HUES6 (cell line): ENCODE results near the gene DHX35.
A peak's percentile ranks its signal among the peaks of the same experiment; 100 is the strongest.

Source experiments
- H3K27ac ChIP-seq: 2 replicates; pipeline ENCODE4 v1.7.0; 2013; ENCODE audit warnings: low read depth, mild to moderate bottlenecking, low read length, inconsistent platforms
- H3K27me3 ChIP-seq: 2 replicates; pipeline ENCODE4 v1.6.1; 2013; ENCODE audit warnings: low read length; ENCODE audit not compliant: control insufficient read depth, insufficient read depth
- H3K36me3 ChIP-seq: 2 replicates; pipeline ENCODE4 v1.6.1; 2013; ENCODE audit warnings: low read length; ENCODE audit not compliant: control insufficient read depth, insufficient read depth
- H3K4me1 ChIP-seq: 2 replicates; pipeline ENCODE4 v1.6.1; 2013; ENCODE audit warnings: low read length; ENCODE audit not compliant: control insufficient read depth, insufficient read depth
- H3K4me3 ChIP-seq: 2 replicates; pipeline ENCODE4 v1.5.1; 2013; ENCODE audit warnings: low read depth, low read length
- H3K9ac ChIP-seq: one replicate; pipeline ENCODE4 v1.6.1; 2013; ENCODE audit warnings: mild to moderate bottlenecking, low read length
- H3K9me3 ChIP-seq: 2 replicates; pipeline ENCODE4 v1.6.1; 2013; ENCODE audit warnings: low read depth, low read length; ENCODE audit not compliant: control insufficient read depth, insufficient read depth

DHX35 gene

DNA sequence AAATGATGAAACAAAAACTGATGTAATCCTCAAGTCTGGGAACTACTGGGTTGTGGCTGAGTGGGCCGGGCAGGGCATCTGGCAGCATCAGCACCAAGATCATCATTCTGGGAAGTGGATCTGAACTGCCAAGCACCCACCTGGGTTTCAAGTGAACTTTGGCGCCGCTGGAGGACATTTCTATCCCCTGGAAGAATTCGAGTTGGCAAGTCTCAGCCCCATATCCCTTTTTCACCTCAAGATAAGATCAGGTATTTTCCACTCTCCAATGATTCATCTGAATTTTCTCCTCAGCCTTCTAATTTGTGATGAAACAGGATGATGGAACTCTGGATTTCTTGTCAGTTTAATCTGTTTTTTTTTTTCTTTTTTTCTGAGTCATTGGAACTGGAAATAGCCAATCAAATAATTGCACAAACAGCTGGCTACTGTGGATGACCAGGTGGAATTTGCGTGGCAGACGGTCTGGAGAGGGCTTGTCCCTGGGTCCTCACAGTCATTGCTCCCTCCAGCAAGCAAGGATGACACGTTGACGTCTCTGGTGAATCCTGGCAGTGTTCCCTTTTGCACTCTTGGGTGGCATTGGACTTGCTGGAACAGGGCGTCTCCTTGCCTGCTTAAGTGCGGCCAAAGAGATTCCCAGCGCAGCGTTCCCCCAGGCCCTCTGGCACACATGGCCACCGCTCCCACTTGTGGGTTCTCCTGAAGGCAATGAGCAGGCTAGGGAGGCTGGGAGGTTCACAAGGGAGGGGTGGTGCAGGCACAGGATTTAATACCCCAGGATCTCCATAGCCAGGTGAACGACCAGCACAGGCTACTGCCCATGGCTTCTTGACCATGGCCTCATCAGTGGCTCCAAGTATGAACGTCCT lies 80.4 kb downstream of the DHX35 start:
- Histone ChIP-seq H3K27ac (no peak overlapping the region), H3K36me3 (peaks cover 45% of the 10 kb centered on the region), H3K9ac (no peak overlapping the region), H3K4me1 (no peaks in the 10 kb centered on the region), H3K27me3 (no peaks in the 10 kb centered on the region), H3K4me3 (no peak overlapping the region), H3K9me3 (no peaks in the 10 kb centered on the region)

DNA sequence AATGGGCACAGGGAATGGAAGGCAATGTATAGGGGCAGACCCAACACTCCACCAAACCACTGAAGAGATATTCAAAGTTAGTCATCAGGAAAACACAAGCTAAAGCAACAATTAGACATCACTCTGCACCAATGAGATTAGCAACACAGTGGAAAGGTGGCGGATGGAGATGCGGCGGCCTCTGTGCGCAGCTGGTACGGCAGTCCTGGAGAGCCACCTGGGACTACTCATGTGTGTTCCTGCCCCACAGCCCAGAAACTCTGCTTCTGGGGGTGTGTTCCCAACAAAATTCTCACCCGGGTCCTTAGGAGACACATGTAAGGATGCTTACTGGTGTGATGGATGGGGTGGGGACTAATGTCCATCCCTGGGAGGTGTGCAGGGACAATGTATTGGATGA lies 82.4 kb downstream of the DHX35 start:
- Histone ChIP-seq H3K4me3 (no peak overlapping the region), H3K4me1 (peaks cover 3% of the 10 kb centered on the region; the same call in 1 of the 2 replicates), H3K9me3 (no peaks in the 10 kb centered on the region), H3K27ac (no peak overlapping the region), H3K9ac (no peak overlapping the region), H3K36me3 (peaks cover 25% of the 10 kb centered on the region), H3K27me3 (peaks cover 6% of the 10 kb centered on the region)

DNA sequence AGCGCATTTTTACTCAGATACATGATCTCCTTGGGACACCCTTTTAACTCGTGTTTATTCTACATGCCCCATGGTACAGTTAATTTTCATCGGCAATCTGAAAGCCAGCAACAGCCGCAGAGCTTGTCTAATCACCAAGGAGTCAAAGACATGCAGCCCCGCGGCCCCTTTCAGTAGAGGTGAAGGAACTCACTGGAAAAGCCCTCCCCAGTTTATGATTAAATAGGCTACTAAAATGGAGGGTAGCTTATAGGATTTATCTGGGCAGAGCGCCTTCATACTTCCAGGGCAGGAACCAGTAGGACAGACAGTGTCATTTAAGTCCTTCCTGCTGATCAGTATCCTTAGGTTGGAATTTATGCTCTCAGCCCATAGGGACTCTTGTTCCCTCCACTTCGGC lies 83.5 kb downstream of the DHX35 start:
- Histone ChIP-seq H3K4me3 (no peak overlapping the region), H3K27me3 (peaks cover 10% of the 10 kb centered on the region), H3K9ac (no peak overlapping the region), H3K27ac (no peak overlapping the region), H3K9me3 (no peaks in the 10 kb centered on the region), H3K4me1 (peaks cover 6% of the 10 kb centered on the region; the same call in 1 of the 2 replicates), H3K36me3 (peaks cover 14% of the 10 kb centered on the region)

DNA sequence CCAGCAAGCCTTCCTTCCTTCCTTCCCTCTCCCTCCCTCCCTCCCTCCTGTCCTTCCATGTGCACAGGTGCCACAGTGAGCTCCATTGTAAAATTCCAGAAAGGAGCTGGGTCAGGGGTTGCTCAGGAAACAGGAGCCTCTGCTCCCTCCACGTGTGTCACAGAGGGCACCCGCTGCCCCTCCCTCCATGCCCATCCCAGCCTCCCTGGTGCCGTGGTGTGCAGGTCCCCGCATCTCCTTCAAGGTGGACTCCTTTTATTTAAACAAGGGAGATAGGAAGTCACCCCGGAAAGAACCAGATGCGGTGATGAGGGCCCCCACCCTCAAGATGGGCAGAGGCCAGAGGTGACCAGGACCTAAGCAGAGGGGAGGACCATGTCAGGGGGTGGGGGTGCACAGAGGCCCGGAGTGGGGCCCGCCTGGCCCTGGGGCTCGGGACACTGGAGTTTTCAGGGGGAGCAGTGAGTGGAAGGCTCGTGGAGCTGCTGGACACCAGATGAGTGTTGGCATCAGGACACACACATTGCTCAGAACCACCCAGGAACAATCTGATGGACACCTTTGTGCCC lies 85.4 kb downstream of the DHX35 start:
- H3K36me3 ChIP-seq, result peaks cover 5% of the 10 kb centered on the region
- H3K9ac ChIP-seq, result no peak overlapping the region
- no peak overlapping the region for H3K4me3 ChIP-seq
- H3K27ac ChIP-seq, result no peak overlapping the region
- peaks cover 10% of the 10 kb centered on the region for H3K27me3 ChIP-seq
- peaks cover 6% of the 10 kb centered on the region; the same call in 1 of the 2 replicates for H3K4me1 ChIP-seq
- H3K9me3 ChIP-seq, result no peaks in the 10 kb centered on the region

DNA sequence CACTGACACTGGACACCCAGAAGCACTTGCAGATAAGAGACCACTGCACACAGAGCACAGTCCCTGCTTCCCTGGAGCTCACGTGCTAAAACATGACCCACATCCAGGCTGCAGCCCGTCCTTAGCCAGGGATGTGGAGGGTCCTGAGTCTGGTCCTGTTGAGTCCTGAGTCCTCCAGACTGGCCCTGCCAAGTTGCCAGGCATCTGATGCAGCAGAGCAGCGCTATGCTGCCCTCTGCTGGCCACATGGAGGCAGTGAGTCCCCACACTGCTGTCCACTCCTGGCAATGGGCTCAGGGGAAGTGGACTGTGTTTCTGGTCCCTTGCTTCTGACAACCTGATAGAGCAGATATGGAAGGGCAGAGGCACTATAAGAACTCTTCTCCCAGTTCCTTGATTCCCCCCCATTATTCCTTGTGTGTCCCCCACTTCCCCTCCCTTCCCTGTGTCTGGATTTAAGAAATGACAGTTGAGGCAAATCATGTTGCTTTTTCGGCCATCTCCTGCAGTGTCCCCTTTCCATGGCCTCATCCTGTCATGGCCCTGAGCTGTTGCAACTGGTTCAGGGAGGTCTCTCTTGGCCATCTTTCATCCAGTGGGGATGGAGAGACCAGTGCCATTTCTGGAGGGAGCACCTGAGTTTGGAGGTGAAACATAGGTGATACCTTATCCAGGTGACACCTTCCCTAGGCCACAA lies 86.0 kb downstream of the DHX35 start:
- Histone ChIP-seq H3K4me3 (no peak overlapping the region), H3K27me3 (peaks cover 10% of the 10 kb centered on the region), H3K9ac (no peak overlapping the region), H3K27ac (no peak overlapping the region), H3K4me1 (peaks cover 6% of the 10 kb centered on the region; the same call in 1 of the 2 replicates), H3K36me3 (no peaks in the 10 kb centered on the region), H3K9me3 (no peaks in the 10 kb centered on the region)

DNA sequence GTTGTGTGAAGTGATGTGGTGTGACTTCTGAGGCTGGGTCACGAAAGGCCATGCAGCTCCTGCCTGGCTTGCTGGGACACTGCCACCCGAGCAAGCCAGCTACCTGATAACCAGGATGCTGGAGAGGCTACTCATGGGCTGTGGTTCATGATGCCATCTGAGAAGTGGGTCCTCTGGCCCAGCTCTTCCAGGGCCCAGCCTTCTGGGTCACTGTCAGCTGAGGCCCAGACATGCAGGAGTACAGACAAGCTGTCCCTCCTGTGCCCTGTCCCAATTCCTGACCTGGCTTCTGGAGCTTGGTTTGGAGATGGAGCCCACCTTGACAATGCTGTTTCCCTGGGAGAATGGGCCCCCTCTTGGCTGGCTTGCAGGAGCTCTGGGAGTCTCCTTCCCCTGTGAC lies 87.0 kb downstream of the DHX35 start:
- no peak overlapping the region for H3K9ac ChIP-seq
- H3K9me3 ChIP-seq, result no peaks in the 10 kb centered on the region
- H3K36me3 ChIP-seq, result no peaks in the 10 kb centered on the region
- H3K27me3 ChIP-seq, result peaks cover 10% of the 10 kb centered on the region
- H3K4me1 ChIP-seq, result peaks cover 6% of the 10 kb centered on the region; the same call in 1 of the 2 replicates
- no peak overlapping the region for H3K27ac ChIP-seq
- H3K4me3 ChIP-seq, result peak overlapping the region; percentile 87

DNA sequence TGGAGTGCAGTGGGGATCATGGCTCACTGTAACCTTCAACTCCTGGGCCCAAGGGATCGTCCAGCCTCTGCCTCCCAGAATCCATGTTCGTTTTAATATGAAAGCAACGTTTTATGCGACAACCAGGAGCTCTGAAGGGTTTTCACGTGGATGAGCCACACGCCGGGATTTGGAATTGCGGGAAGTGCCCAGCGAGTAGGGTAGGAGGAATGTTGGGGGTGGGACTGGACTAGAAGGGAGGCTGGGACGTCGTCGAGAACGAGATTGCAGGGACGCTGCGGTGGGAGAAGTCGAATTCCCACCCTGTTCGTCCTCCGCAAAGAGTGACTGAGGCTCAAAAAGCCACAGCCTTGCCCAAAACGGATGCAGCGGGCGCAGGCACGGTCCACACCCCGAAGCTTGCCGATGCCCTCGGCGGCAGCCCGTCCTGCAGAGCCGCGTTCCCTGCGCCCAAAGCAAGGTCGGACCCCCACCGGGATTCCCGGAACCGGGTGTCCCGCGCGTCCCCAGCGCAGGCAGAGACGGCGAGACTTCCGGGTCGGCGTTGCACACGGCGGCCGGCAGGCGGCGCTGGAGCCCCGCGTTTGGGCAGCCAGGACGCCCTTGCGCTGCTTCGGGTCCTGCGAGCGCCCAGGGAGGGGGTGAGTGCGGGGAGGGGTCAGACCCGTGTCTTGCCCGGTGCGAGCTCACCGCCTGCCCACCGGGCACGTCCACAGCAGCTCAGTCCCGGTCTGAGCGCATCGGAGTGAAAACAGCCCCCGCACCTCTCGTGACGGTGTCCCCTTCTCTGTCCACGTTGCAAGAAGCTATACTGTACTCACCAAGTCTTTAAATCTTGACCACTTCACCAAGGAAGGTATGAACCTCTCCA lies 87.8 kb downstream of the DHX35 start:
- no peak overlapping the region for H3K27ac ChIP-seq
- H3K9me3 ChIP-seq, result no peaks in the 10 kb centered on the region
- peak overlapping the region; percentile 69 for H3K9ac ChIP-seq
- peaks cover 6% of the 10 kb centered on the region; the same call in 1 of the 2 replicates for H3K4me1 ChIP-seq
- peaks cover 10% of the 10 kb centered on the region for H3K27me3 ChIP-seq
- peak overlapping the region; percentile 87 for H3K4me3 ChIP-seq
- no peaks in the 10 kb centered on the region for H3K36me3 ChIP-seq

DNA sequence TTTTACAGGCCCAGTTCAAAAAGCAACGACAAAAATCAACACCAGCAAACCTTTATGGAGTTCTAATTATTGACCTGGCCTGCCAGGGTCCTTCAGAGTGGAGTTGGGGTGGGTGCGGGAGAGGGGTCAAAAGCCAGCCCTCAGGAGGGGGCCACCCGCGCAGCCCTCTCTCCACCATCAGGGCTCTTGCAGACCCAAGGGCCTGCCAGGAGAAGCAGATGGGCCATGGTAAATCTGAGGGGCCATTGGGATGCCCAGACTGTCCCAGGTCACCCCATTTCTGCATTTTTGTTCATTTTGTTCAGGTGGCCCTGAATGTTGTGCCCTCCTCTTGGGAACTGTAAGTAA lies 88.4 kb downstream of the DHX35 start:
- H3K9ac ChIP-seq, result peak overlapping the region; percentile 43
- peaks cover 11% of the 10 kb centered on the region for H3K27me3 ChIP-seq
- H3K36me3 ChIP-seq, result no peaks in the 10 kb centered on the region
- no peaks in the 10 kb centered on the region for H3K9me3 ChIP-seq
- H3K4me1 ChIP-seq, result peaks cover 6% of the 10 kb centered on the region; the same call in 1 of the 2 replicates
- H3K4me3 ChIP-seq, result peak overlapping the region; percentile 87
- H3K27ac ChIP-seq, result no peak overlapping the region

DNA sequence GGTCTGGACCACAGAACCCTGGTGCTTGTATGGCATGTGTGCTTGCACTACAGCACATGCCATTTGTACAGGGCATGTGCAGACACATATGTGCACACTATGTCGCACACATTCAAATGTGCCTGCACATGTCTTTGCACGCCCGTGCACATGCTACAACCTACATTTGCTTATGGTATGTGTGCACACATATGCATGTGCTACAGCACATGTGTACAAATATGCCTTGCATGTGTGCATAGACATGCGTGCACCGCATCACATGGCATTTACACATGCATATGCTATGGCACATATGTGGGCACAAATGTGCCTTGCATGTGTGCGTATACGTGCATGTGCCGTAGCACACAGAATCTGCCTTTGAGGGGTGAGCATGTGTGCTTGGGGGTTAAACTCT lies 90.5 kb downstream of the DHX35 start:
- no peak overlapping the region for H3K4me3 ChIP-seq
- H3K36me3 ChIP-seq, result no peaks in the 10 kb centered on the region
- H3K9ac ChIP-seq, result no peak overlapping the region
- peaks cover 6% of the 10 kb centered on the region; the same call in 1 of the 2 replicates for H3K4me1 ChIP-seq
- H3K27ac ChIP-seq, result no peak overlapping the region
- peaks cover 21% of the 10 kb centered on the region for H3K27me3 ChIP-seq
- H3K9me3 ChIP-seq, result no peaks in the 10 kb centered on the region

DNA sequence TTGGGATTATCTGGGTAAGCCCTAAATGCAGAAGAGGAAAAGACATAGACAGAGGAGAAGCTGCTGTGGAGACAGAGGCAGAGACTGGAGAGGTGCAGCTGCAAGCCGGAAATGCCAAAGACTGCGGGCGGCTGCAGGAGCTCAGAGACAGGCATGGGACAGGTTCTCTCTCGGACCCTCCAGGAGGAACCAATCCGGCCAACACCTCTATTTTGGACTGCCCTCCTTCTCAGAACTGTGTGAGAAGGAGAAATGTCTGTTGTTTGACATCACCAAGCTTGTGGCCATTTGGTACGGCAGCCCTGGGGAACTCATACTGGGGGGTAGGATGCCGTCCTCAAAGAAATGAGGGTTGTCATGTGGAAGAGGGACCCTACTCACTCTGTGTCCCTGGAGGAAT lies 95.0 kb downstream of the DHX35 start:
- no peak overlapping the region for H3K27ac ChIP-seq
- H3K9me3 ChIP-seq, result no peaks in the 10 kb centered on the region
- H3K9ac ChIP-seq, result no peak overlapping the region
- H3K27me3 ChIP-seq, result peaks cover 14% of the 10 kb centered on the region; the same call in 1 of the 2 replicates
- no peaks in the 10 kb centered on the region for H3K4me1 ChIP-seq
- no peak overlapping the region for H3K4me3 ChIP-seq
- no peaks in the 10 kb centered on the region for H3K36me3 ChIP-seq
